ENCODE measurements around the gene TRPM4.

TRPM4 gene

GRCh38 chr19:49186108-49186507 lies 28.5 kb downstream of the TRPM4 start:
- Histone ChIP-seq H3K27me3 (peaks cover 4% of the 10 kb centered on the region), H3K4me1 (ENCODE audit: control insufficient read depth in 1 of 2, insufficient read depth in 1 of 2, low read depth in 1 of 2, low read length in 1 of 2) (no peaks in the 10 kb centered on the region), H3K4me3 (ENCODE audit: low read depth in 1 of 2, low read length in 1 of 2) (no peak overlapping the region), H3K27ac (no peak overlapping the region), H3K9me3 (no peaks in the 10 kb centered on the region), H3K36me3 (no peaks in the 10 kb centered on the region)
- TF ChIP-seq CTCF (IDR thresholded peaks at IDR 0.05) = no peak

- Histone ChIP-seq H3K9me3 (no peaks in the 10 kb centered on the region), H3K36me3 (no peaks in the 10 kb centered on the region), H3K27ac (no peak overlapping the region), H3K4me1 (ENCODE audit: control insufficient read depth in 1 of 2, insufficient read depth in 1 of 2, low read depth in 1 of 2, low read length in 1 of 2) (no peaks in the 10 kb centered on the region), H3K27me3 (peaks cover 4% of the 10 kb centered on the region), H3K4me3 (ENCODE audit: low read depth in 1 of 2, low read length in 1 of 2) (no peak overlapping the region)
- no peak for TF ChIP-seq CTCF (IDR thresholded peaks at IDR 0.05)
These were observed 31.1 kb downstream of the TRPM4 start for GRCh38 chr19:49188626-49189200.

GRCh38 chr19:49189259-49189658 lies 31.7 kb downstream of the TRPM4 start:
- Histone ChIP-seq H3K9me3 (no peaks in the 10 kb centered on the region), H3K4me3 (ENCODE audit: low read depth in 1 of 2, low read length in 1 of 2) (no peak overlapping the region), H3K36me3 (no peaks in the 10 kb centered on the region), H3K27me3 (peaks cover 4% of the 10 kb centered on the region), H3K27ac (no peak overlapping the region), H3K4me1 (ENCODE audit: control insufficient read depth in 1 of 2, insufficient read depth in 1 of 2, low read depth in 1 of 2, low read length in 1 of 2) (no peaks in the 10 kb centered on the region)
- no peak for TF ChIP-seq CTCF (IDR thresholded peaks at IDR 0.05)

- Histone ChIP-seq H3K36me3 (no peaks in the 10 kb centered on the region), H3K9me3 (no peaks in the 10 kb centered on the region), H3K27me3 (peaks cover 4% of the 10 kb centered on the region), H3K27ac (no peak overlapping the region), H3K4me3 (ENCODE audit: low read depth in 1 of 2, low read length in 1 of 2) (no peak overlapping the region), H3K4me1 (ENCODE audit: control insufficient read depth in 1 of 2, insufficient read depth in 1 of 2, low read depth in 1 of 2, low read length in 1 of 2) (no peaks in the 10 kb centered on the region)
- no peak for TF ChIP-seq CTCF (IDR thresholded peaks at IDR 0.05)
These were observed 33.2 kb downstream of the TRPM4 start for GRCh38 chr19:49190781-49191180.

GRCh38 chr19:49193822-49194394 lies 36.3 kb downstream of the TRPM4 start:
- Histone ChIP-seq H3K27ac (no peak overlapping the region), H3K4me3 (ENCODE audit: low read depth in 1 of 2, low read length in 1 of 2) (no peak overlapping the region), H3K9me3 (no peaks in the 10 kb centered on the region), H3K27me3 (peaks cover 3% of the 10 kb centered on the region), H3K4me1 (ENCODE audit: control insufficient read depth in 1 of 2, insufficient read depth in 1 of 2, low read depth in 1 of 2, low read length in 1 of 2) (no peaks in the 10 kb centered on the region), H3K36me3 (no peaks in the 10 kb centered on the region)
- TF ChIP-seq CTCF (IDR thresholded peaks at IDR 0.05) = no peak
